Activated CD4-positive, alpha-beta T cell treated with anti-CD3 and anti-CD28 coated beads for 1 hour (primary cell): ENCODE data around the gene PLD4.

Source experiments
- DNase-seq: peaks from one replicate; pipeline ENCODE4 v3.0.0-alpha.2; 2020

Gene PLD4

DNA sequence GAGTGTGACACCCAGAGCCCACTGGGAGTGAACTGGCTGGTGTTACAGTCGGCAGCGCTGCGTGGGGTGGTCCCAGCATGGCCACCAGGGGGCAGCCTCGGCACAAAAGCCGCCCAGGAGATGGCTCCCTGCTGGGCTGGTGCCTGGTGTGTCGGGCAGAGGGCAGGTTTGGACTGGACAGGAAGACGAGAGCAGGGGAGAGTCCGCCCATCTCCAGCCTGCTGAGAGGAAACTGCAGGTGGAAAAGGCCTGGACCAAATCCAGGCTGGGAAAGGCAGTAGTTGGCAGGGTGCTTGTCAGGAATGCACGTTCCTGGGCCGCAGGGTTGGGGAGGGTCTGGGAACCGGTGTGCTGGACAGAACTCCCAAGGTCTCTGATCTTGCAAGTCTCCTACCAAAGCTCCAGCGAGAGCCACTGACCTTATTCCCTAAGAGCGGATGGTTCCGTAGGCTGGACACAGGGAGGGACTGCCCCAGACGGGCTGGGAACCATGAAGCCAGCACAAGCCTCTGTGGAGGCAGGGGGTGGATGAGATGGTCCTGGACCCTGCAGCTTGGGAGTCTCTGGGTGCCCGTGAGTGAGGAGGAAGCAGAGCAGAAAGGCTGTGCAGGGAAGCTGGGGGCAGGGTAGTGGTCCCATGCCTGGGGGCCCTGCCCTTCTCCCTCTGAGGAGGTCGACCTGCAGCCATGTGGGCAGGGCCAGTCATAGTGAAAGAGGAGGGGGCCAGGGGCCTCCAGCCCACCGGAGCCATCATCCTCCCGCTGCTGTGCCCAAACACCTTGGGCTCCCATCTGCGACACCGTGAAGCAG, 51.7 kb downstream of the PLD4 start:
- DNase-seq, result peak; percentile 81

DNA sequence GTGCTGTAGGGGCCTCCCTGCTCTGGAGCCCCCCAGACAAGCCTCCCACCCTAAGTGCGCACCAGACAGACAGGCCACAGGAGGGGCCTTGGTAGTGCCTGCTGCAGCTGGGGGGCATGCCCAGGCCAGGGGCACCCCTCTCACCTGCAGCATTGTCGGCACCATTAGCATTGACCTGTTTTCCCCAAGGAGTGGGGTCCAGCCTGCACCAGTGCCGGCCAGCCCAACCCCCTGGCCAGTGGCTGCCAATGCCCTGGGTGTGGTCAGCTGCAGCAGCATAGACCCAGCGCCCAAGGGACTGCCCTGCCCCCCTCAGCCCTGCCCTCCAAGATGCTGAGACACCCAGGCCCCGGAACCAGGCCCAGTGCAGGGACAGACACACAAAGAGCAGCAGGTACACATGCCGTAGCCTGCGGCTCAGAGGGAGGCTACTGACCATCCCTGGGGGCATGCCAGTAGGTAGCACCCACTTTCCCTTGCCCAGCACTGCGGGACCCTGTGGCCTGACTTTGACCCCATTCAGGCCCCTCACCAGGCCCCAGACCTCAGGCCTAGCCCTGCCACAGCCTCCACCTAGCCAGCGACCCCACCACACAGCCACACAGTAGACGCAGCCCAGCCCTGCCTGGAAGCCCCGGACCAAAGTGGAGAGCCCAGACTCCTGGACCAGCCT, 52.5 kb downstream of the PLD4 start:
- DNase-seq, result no peak

DNA sequence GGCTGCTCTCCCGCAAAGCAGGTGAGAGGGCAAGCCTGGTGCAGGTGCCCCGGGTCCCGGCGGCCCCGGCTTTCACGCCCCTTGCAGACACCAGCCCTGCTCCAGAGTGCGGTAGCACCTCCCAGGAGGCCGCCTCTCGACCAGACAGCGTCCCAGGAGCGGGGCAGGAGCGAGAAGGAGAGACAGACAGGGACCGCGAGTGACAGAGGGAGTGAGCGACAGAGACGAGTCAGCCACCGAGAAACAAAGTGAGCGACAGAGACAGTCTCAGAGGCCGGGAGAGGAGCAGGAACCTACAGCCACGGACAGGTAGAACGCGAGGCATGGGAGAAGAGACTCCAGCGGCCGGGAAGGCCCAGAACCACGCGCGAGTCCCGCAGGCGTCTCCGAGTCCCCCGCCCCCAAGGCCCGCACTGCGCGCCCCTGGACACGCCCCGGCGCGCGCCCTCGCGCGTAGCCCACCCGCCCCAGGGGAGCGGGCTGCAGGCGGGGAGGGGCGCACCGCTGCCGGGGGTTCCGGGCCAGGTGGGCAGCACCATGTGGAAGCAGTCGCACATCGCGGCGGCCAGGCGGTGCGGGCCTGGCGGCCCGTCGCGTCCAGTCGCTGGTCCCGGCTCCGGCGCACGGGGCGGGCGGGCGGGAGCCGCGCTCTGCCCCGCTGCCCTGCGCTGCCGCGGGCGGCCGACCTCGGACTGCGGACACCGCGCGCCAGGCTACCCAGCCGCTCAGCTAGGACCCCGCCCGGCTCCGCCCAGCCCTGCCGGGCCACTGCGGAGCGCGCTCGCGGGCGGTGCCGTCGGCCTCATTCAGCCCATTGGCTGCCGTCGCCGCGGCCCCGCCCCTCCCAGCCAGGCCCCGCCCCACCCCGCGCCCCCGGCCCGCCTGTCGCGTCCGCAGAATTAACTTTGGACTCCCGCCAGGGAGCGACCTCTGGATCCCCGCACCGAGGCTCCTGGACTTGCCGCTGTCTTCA, 53.3 kb downstream of the PLD4 start, which contains the start of gene AHNAK2:
Gene AHNAK2, minus strand, starts transcription at position 694 of the 973 bp plus-strand sequence. Its CDS starts 137 bp downstream, at position 557.
- DNase-seq, result no peak

DNA sequence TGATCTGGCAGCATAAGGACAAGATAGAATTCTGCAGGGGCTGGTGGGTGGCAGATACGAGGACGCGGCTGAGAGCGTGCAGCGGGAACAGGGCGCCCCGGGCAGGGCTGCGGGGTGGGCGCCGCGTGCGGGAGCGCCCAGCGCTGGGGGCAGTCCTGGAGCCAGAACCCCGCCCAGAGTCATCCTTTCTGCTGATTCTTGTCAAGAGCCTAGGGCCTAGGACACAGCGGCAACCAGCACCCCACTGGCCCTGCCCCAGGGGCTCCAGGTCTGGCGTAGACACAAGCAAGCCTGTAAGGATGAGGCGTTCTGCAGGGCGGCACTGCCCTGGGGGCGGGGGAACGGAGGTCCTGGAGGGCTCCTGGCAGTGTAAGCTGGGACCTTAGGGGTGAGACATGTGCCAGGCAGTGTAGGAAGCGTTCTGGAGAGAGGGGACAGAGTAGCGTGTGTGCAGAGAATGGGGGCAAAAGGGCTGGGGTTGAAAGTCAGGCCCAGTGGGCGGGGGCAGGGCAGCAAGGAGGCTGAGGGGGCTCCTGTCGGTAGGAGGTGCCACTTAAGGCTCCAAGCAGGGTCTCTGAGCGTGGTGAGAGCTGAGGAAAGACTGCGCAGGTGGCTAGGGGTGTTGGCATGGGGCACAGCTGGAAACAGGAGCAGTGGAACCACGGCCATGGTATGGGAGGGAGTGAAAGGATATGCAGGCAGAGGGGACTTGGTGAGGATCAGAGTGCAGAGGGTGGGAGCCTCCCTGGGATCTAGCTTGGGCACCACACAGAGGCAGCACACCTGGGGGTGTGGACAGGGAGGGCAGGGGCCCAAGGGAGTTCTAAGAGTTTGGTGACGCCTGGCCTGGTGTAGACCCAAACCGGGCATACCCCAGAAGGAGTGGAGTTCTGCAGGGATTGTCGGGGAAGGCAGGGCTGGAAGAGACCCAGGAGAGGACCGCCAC, 54.3 kb downstream of the PLD4 start:
- DNase-seq, result no peak

DNA sequence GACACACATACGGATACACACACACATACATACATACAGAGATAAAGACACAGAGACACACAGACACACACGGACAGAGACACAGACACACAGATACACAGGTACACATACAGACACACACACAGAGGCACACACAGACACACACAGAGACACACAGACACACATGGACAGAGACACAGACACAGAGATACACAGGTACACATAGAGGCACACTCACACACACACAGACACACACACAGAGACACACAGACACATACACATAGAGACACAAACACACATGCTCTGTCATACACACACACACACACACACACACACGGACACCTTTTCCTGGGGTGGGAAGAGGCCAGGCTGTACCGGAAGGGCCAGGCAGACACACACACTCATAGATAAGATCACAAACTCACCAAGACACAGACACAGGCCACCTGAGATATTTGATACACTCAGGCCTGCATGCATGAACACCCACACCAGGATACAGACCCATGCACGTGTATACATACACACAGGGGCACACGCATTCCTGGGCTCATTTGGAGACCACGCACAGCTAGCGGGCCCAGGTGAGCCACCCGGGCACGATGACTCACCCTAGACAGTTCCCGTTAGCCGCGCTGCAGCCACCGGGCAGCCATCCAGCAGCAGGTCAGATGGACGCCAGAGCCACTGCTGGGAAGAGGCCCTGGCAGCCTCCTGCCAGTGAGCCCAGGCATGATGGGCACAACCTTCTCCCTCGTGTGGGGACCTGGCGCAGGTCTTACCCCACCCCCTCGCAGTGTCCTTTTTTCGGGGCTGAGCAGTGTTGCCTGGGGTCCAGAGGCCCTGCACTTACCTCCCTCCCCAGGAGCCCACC, 55.3 kb downstream of the PLD4 start:
- DNase-seq, result no peak

DNA sequence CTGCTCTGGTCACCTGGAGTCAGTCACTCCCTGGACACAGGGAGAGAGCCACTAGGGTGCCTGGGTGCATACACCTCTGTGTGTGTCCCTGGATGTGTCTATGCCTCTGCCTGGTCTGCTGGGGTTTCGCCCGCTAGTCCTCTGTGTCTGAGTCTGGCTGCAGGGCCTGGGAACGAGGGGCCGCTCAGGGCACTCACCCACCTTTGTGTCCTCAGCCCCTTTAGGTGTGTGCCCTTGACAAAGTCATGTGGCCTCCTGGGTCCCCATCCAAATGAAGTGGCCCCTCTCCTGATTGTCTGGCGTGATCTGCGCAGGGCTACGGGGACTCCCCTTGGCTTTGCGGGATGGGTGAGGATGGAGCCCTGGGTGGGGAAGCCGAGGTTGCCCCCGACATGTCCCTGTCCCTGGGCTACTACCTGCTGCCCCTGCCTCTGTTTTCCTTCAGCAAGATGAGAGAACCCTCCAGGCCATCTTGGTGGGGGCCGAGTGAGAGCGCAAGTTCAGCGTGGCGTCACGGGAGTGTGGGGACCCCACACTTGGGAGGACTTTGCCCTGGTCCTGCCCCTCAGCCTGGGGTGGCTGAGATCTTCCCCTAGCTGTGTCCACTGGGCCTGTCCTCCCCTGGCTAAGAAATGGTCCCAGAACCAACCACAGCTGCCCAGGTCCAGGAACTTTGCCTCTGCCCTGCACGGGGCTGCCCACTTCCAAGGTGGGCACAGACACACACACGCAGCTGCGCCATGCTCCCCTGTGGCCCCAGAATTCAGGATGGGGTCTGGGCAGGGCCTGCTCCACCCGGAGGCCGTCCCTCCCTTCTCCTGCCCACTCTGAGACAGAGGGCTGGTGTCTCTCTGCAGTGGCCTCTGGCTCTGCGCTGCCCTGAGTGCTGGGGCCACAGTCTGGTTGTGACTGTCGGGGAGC, 56.2 kb downstream of the PLD4 start:
- DNase-seq, result no peak

DNA sequence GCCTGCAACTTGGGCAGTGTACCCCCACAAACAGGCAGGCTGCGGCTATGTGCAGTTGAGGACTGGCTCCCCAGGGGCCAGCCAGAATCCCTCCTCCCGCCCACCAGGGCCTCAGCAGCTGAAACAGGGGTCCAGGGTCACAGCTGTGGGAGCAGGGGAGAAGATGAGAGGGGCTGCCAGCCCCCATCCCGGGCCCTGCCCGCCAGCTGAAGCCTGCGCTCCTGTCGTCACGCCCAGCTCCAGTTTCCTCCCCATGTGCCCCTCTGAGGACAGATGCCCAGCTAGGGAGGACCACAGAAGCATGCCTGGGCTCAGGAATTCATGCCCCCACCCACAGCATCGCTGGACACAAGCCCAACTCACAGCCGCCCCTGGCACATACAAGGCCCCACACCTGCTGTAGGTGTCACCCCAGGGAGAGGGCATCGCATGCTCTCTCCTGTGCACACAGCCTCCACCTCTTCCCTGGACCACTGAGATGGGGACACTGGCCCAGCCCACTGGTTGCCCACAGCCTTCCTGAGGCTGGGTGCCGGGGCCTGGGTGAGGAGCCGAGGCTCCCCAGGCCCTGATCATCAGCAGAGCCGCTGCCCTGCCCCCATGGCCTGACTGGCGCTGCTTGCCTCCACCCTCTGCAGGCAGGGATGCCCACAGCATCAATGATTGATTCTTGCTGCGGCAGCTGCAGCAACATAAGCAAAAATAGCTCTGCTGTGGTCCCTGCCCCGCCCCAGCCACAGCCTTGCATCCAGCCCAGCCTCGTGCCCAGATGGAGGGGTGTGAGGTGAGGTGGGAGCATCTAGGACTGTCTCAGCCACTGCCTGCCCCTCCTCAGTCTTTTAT, 57.2 kb downstream of the PLD4 start:
- no peak for DNase-seq

DNA sequence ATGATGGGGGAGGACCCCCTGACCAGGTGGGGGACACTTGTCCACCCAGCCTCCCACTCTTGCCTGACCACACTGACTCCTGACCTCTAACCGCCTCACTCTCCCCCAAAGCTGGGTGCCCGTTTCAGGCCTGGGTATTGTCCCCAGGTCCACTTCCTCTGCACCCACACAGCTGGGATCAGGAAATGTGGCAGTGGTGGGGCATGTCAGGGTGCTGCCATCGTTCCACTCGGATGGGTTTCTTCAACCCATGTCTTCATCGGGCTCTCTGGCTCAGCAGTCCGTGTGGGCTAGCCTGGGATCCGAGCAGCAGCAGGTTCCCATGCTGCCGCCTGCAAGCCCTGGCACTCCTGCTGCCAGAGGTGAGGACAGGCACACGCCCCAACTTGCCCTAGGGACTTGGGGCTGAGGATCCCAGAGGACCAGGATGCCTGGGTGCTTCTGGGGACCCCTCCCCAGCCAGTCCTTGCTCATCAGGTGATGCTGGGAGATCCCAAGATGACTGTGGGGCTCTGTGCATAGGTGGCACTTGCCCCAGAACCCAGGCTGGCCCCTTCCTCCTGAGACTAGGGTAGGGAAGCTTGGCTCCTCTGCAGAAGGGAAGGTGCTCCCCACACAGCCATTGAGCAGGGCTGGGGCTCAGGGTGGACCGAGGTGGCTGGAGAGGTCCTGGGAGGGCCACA, 58.0 kb downstream of the PLD4 start:
- DNase-seq, result no peak
